ENCODE data around the gene ADAMTS3. TPM values are rescaled to one million over a fixed set of nuclear protein-coding genes. Genes with fewer than 3 reads are reported as not detected.

The ADAMTS3 gene
- total and polyA plus RNA-seq, 2 of the 13 experiments (the other 11 are each of a cell fraction or from before 2014, with no cell fraction given) = not detected

DNA sequence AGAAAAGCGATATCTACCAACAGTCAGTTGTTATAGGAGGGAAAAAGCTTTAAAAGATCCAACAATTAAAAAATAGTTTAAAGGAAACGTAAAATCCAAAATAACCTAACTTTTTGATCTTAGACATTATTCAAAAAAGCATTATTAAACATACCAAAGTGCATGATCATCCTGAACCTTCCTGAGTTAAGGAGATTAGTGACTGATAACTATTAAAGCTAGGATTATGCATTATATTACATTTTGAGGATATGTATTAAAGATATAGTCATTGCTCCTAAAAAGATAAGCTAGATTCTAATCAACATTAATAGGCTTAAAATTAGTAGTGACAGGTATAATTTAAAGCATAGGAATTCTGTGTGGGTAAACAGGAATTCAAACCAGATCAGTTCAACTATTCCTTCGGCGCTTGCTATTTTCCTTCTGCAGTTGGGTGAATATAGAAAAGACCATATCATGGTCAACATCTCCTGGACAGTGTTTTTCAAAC, 139.6 kb downstream of the ADAMTS3 start (continued):
- TF ChIP-seq, protein P1, sequence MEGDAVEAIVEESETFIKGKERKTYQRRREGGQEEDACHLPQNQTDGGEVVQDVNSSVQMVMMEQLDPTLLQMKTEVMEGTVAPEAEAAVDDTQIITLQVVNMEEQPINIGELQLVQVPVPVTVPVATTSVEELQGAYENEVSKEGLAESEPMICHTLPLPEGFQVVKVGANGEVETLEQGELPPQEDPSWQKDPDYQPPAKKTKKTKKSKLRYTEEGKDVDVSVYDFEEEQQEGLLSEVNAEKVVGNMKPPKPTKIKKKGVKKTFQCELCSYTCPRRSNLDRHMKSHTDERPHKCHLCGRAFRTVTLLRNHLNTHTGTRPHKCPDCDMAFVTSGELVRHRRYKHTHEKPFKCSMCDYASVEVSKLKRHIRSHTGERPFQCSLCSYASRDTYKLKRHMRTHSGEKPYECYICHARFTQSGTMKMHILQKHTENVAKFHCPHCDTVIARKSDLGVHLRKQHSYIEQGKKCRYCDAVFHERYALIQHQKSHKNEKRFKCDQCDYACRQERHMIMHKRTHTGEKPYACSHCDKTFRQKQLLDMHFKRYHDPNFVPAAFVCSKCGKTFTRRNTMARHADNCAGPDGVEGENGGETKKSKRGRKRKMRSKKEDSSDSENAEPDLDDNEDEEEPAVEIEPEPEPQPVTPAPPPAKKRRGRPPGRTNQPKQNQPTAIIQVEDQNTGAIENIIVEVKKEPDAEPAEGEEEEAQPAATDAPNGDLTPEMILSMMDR (CRISPR knock-in tag; IDR thresholded peaks at IDR 0.05) = no peak
- TF ChIP-seq NR2C2 (CRISPR knock-in tag; IDR thresholded peaks at IDR 0.05; ENCODE audit: borderline replicate concordance) = no peak
- TF ChIP-seq, protein P2, sequence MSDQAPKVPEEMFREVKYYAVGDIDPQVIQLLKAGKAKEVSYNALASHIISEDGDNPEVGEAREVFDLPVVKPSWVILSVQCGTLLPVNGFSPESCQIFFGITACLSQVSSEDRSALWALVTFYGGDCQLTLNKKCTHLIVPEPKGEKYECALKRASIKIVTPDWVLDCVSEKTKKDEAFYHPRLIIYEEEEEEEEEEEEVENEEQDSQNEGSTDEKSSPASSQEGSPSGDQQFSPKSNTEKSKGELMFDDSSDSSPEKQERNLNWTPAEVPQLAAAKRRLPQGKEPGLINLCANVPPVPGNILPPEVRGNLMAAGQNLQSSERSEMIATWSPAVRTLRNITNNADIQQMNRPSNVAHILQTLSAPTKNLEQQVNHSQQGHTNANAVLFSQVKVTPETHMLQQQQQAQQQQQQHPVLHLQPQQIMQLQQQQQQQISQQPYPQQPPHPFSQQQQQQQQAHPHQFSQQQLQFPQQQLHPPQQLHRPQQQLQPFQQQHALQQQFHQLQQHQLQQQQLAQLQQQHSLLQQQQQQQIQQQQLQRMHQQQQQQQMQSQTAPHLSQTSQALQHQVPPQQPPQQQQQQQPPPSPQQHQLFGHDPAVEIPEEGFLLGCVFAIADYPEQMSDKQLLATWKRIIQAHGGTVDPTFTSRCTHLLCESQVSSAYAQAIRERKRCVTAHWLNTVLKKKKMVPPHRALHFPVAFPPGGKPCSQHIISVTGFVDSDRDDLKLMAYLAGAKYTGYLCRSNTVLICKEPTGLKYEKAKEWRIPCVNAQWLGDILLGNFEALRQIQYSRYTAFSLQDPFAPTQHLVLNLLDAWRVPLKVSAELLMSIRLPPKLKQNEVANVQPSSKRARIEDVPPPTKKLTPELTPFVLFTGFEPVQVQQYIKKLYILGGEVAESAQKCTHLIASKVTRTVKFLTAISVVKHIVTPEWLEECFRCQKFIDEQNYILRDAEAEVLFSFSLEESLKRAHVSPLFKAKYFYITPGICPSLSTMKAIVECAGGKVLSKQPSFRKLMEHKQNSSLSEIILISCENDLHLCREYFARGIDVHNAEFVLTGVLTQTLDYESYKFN (CRISPR knock-in tag; conservative IDR thresholded peaks at IDR 0.05) = no peak

DNA sequence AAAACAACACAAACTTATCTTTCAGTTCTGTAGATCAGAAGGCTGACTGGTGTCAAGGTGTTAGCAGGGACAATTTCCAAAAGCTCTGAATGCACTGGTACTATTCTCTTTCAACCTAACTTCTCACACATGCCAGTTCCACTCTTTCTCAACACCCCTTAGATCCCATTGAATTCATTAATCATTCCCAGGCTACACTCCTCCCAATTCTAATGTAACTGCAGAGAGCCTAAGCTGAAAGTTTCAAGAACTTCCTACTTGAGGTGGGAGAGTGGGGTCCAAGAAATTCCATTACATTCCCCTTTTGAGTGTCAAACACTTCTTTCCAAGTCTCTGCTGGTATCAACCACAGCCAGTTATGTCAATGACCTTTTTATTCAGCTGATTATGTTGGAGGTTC, 142.0 kb downstream of the ADAMTS3 start:
- Histone ChIP-seq H2AFZ (ENCODE audit: low read length) (no peak overlapping the region), H3K27me3 (ENCODE audit: control insufficient read depth in 1 of 2, insufficient read depth in 2 of 2, low read length in 2 of 2) (no peaks in the 10 kb centered on the region), H3K9ac (ENCODE audit: insufficient read depth, low read depth, low read length) (no peak overlapping the region), H3K4me2 (ENCODE audit: low read depth, low read length) (no peak overlapping the region), H3K79me2 (ENCODE audit: insufficient read depth, low read length) (no peaks in the 10 kb centered on the region), H3K4me1 (ENCODE audit: insufficient read depth, low read length) (no peaks in the 10 kb centered on the region), H3K9me3 (ENCODE audit: low read length) (no peaks in the 10 kb centered on the region), H3K4me3 (replicated peaks in 1 of 3; ENCODE audit: insufficient read depth in 1 of 3, low read depth in 2 of 3, low read length in 3 of 3) (no peak overlapping the region), H3K36me3 (replicated peaks in 1 of 2; ENCODE audit: control insufficient read depth in 1 of 2, insufficient read depth in 2 of 2, low read length in 2 of 2) (no peaks in the 10 kb centered on the region), H4K20me1 (ENCODE audit: insufficient read depth, low read length) (no peaks in the 10 kb centered on the region), H3K27ac (ENCODE audit: extremely low read length, insufficient read depth, low read length) (no peak overlapping the region)
- in situ Hi-C loops (cut with HindIII; ENCODE audit: extremely low pct_ligation_motif_present, low pct_unique_long_range_greater_than_20kb) = no loop called here
- ChIA-PET CTCF (ENCODE audit: low intra/inter-chr PET ratio, low total read pairs) (no interaction called here), POLR2A (no interaction called here)
- no peak for ATAC-seq
- no TSS peak for BruUV-seq (replicated peaks)
- FAIRE-seq = no peak
- intact Hi-C loops (cut with micrococcal nuclease; ENCODE audit: unreplicated experiment) = no loop called here
- DNase-seq (ENCODE audit: low spot score) = no peak
- TF ChIP-seq MIER3 (CRISPR knock-in tag; IDR thresholded peaks at IDR 0.05; ENCODE audit: borderline replicate concordance) (no peak), ZSCAN30 (CRISPR knock-in tag; IDR thresholded peaks at IDR 0.05) (no peak), ZNF510 (CRISPR knock-in tag; IDR thresholded peaks at IDR 0.05; ENCODE audit: low read depth) (no peak), ZMAT3 (CRISPR knock-in tag; conservative IDR thresholded peaks at IDR 0.05) (no peak), SIN3A (IDR thresholded peaks at IDR 0.05; ENCODE audit: borderline replicate concordance, low read depth, low read length) (no peak), ZNF264 (CRISPR knock-in tag; IDR thresholded peaks at IDR 0.05) (no peak), ZNF232 (CRISPR knock-in tag; IDR thresholded peaks at IDR 0.05; ENCODE audit: borderline replicate concordance) (no peak), RXRA (CRISPR knock-in tag; IDR thresholded peaks at IDR 0.05) (no peak), FIP1L1 (IDR thresholded peaks at IDR 0.05; ENCODE audit: borderline replicate concordance, insufficient read depth, low read depth, low read length) (no peak), ZNF619 (CRISPR knock-in tag; IDR thresholded peaks at IDR 0.05) (no peak), YEATS4 (CRISPR knock-in tag; IDR thresholded peaks at IDR 0.05; ENCODE audit: borderline replicate concordance) (no peak), RAD51 (IDR thresholded peaks at IDR 0.05; ENCODE audit: borderline replicate concordance) (no peak), NPAS2 (CRISPR knock-in tag; IDR thresholded peaks at IDR 0.05; ENCODE audit: borderline replicate concordance) (no peak)
- TF ChIP-seq, protein P2 (CRISPR knock-in tag; conservative IDR thresholded peaks at IDR 0.05) = no peak

All from HepG2 (cell line).